Fibroblast of skin of left biceps (primary cell): ENCODE data around the gene MZB1.

Source experiments
- DNase-seq, 2 experiments: peaks; one replicate each; pipeline ENCODE4 v3.0.0-alpha.2; 2013; ENCODE audit warnings: low read depth in 2 of 2

Gene MZB1

DNA sequence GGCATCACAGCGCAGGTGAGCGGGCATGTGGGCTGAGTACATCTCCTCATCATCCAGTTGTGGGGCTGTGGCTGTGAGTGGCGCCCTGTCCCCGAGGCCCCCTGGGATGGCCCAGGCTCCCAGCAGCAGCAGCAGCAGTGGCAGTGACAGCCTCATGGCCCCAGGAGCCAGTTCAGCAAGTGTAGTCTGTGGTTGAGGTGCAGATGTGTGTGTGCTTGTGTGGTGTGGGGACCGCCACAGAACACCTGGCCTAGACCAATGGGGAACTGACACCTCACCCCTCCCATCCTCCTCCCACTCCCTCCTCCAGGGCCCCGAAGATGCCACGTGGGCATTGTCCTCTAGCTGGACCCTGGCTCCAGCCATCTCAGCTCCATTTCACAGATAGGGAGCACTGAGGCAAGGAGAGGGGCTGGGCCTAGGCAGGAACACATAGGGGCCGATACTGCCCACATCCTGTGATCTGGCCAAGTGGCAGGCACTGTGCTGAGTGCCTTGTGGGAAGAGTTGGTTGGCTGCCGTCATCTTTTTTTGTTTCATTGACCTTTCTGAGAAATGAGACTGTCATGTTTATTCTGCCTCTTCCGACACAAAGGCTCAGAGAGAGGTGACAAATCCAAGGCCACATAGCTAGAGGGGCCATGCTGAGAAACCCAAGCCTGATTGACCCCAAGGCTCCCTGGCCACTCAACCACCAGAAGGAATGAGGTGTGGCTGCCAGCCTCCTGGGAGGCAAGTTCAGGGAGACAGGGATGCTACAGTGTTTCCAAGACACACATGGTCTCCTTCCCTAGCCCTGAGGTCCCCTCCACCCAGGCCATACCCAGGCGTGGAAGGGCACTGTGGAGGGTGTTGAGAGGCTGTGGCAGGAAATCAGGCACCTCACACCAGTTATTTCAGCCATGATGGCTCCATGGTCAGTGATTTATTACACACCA lies at the start of gene MZB1:
Gene MZB1 (minus strand): TSS at position 213 of the 938 bp plus-strand sequence. CDS start 57 bp downstream, at position 156.
- no peak for DNase-seq

DNA sequence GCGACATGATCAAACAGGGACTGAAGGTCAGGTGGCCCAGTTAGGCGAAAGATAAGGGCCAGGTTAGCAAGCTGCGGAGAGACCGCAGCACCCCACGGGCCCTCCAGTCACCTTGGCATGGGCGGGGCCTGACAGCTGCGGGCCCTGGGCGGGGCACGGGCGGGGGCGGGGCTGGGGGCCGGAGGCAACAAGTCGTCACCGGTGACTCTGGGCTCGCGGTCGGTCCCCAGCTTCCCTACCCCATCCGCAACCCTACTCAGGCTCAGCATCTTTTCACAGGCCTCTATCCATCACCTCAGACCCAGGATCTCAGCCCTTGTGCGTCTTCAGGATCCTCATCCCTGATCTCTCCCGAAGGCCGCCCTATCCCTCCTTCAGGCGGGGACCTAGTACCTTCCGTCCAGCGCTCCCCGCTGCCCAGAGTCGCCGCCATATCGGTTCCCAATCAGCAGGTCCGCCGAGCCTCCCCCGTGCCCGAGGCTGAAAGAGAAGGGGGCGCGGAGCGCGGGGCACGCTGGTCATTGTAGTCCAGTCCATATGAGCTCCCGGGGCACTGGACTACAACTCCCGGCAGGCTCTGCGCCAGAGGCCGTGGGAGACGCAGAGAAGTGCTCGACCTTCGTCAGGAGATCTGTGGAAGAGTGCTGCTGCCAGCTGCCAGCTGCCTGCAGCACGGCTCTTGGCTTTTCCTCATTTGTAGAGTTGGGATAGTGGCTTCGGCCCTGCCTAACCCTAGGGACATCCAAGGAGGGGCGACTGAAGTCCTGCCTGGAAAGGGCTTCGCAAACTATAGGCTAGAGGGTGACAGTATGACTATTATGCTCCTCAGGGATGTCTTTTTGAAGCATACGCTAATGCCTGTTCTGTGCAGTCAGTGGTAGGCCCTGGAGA lies 49.5 kb upstream of the MZB1 start, which contains the start of gene DNAJC18:
Gene DNAJC18 (minus strand): TSS at position 513 of the 891 bp plus-strand sequence. CDS start 80 bp downstream, at position 433.
- peak; percentile 68 to 73 for DNase-seq

GRCh38 chr5:139438707-139439012 lies 48.9 kb upstream of the MZB1 start:
- DNase-seq: no peak

DNA sequence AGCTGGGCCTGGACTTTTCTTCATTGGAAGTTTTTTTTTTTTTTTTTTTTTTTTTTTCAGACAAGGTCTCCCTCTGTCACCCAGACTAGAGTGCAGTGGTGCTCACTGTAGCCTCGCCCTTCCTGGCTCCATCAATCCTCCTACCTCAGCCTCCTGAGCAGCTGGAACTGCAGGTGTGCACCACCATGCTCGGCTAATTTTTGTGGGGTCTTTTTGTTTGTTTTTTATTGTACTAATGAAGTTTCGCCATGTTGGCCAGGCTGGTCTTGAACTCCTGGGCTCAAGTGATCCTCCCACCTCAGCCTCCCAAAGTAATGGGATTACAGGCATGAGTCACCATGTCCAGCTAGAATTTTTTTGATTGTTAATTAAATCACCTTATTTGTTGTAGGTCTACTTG lies 46.0 kb upstream of the MZB1 start:
- DNase-seq: no peak

GRCh38 chr5:139431706-139432105 lies 42.0 kb upstream of the MZB1 start:
- no peak for DNase-seq

GRCh38 chr5:139430015-139430414 lies 40.3 kb upstream of the MZB1 start:
- DNase-seq: no peak

DNA sequence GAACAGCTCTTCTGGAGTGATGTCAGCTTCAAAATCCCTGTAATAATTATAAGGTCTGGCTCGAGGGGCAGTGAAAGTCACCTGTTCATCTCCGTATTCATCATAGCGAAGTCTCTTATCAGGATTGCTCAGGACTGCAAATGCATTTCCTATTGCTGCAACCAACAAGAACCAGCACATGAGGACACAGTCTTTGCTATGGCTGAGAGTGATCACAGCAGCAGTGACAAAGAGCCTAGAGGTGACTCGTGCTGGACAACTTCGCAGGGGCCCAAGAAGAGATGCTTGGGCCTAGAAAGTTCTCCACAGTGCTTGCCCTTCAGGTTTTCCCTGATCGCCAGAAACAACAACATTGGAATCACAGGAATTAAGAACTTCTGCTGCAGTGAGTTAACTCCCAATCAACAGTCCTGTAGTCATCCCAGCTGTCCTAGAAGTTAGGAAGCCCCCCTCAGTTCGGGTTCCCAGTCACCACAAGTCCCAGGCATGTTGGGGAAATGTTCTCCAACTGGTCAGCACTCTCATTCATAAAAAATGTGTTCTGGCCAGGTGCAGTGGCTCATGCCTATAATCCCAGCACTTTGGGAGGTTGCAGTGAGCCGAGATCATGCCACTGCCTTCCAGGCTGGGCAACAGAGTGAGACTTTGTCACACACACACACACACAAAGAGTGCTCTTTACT lies 36.6 kb upstream of the MZB1 start:
- DNase-seq: no peak

DNA sequence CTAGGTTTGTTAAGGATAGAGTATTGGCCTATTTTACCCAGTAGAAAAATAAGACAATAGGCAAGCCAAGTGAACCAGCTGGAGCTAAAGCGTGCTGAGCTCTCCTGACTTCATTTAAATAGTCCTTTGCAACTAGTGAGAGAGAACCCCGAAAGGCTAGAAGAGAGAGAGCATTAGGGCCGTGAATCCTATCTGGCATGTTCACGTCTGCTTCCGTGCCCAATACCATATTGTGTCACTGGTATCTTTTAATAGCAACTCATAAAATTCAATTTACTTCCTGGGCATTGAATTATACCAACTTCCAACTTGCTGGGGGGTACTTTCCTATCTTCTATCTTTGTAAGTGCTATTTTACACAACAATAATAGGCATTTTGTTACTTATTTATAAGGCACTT lies 35.8 kb upstream of the MZB1 start:
- DNase-seq: no peak

- DNase-seq: peak in 1 of 2 experiments; percentile 40
These were observed 32.7 kb upstream of the MZB1 start for GRCh38 chr5:139422307-139422893.

DNA sequence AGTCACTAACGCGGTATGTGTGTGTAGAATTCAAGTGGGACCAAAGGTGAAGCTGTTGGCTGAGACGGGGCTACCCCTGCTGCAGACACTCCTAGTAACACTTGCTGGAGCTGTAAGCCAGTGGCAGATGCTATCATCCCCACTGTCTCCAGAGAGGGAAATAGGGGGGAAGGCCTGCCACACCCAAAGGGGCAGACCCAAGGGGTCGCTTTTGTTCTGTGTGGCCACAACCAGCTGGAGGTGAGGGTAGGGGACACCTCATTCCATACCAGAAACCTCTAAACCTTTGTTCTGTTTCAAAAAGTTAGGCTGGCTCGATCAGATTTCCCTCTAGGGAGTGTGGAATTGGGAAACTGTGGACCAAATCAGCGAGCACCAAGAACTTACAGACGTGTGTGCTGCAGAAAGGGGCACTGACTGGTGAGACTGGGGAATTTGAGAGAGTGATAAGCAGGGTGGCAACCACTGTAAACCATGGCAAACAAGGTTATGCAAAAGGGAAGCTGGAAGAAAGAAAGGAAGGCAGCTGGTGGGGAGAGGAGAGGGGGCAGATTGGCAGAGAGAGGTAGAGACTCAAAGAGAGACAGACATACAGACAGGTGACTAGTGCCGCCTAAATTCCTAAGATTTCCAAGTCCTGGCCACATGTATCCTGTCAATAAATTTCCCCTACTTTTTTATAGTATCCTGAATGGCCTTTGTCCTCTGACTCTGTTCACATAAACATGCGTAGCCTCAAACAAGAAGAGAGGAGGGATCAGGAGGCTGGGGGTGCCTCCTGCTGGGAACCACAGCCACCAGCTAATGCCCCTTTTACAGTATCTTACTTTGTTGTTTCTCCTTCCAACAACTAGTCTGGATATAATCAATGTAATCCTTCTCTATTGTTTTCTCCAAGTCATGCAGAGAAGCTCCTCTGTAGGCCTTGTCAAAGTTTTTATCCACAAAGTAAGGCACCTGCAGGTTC lies 29.8 kb upstream of the MZB1 start:
- no peak for DNase-seq

DNA sequence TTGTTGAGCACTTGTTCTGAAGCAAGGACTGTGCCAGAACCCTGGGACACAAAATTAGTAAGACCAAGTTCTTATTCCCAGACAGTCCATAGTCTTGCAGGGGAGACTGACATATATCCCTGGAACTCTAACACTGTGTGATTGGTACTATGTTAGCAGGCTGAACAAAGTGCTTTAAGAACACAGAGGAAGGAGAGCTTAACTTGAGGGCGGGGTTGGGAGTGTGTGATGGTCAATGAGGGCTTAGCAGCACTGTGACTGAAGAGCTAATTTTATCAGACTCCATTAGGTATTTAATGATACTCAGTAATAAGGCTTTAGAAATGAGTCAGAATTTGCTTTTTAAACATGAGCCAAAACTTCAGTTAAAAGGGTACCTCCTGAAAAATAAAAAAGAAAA lies 29.1 kb upstream of the MZB1 start:
- DNase-seq: no peak

GRCh38 chr5:139417214-139417613 lies 27.5 kb upstream of the MZB1 start:
- no peak for DNase-seq

DNA sequence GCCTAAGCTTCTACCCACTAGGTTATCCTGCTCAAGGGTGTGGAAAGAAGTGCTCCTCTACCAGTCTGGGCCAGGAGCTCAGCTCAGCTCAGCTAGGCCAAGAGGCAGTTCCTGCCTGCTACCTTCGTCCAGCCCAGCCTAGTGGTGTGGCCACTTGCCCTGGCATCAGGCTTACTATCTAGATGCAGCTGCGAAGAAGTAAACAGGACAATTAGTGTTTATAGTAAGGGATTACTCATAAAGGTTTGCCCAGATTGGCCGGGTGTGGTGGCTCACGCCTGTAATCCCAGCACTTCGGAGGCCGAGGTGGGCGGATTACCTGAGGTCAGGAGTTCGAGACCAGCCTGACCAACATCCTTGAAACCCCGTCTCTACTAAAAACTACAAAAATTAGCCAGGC lies 26.9 kb upstream of the MZB1 start:
- DNase-seq: no peak

DNA sequence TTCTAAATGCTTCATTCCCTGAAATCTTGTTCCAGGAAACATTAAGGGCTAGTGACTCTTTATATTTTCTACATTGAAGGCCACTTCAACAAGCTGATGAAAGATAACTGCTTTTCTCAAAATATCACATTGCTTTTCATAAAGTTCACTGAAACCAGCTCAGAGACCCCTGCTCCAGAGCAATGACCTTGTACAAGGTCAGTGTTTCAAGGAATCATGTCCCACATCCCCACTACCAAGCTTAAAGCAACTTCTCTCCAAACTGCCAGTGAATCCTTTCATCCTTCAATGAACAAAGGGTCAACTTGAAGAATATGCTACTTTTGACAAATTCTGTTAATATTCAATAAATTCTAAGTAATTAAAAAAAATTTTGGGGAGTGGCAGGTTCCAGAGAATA lies 26.2 kb upstream of the MZB1 start:
- no peak for DNase-seq

- no peak for DNase-seq
These were observed 25.6 kb upstream of the MZB1 start for GRCh38 chr5:139415221-139415861.

DNA sequence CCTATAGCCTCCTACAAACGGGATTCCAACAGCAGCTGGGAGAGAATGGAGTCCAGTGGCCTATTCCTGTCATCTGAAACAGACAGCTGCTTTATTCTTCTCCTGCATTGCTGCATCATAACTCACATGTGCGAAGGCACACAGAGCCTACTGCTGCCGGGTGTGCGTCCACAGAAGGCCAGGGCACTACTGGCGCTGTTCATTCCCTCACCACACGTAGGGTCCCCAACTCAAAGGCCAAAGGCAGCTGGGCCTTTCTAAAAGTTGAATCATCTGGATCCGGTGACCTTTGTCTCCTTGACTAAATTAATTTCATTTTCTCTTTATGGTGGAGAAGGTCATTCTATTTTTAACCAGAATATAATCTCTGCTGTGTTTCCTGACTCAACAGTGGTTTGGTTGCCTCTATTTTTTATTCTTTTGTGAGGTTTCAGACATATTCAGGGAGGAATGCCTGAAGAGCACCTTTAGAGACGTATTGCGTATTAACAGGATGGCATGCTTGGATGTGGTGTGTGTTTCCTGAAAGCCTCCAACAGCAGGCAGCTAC lies 24.9 kb upstream of the MZB1 start:
- no peak for DNase-seq

DNA sequence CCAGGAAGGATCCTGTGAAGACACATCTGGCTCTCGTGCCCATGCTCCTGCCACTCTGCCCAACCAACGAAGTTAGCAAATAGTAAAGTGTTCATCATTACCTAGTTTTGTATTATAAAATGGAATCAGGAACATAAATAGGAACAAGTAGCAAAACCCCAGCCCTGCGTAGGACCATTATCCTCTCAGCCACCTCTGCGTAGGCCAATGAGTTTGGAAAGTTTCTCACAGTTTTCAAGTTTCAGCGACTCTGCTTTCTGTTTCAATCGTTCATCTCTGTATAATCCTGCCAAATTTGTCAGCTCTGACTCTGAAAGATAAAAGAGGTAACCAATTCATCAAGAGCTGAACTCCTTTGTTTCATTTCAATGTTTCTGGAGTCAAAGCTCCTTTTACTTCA lies 24.2 kb upstream of the MZB1 start:
- DNase-seq: no peak

DNA sequence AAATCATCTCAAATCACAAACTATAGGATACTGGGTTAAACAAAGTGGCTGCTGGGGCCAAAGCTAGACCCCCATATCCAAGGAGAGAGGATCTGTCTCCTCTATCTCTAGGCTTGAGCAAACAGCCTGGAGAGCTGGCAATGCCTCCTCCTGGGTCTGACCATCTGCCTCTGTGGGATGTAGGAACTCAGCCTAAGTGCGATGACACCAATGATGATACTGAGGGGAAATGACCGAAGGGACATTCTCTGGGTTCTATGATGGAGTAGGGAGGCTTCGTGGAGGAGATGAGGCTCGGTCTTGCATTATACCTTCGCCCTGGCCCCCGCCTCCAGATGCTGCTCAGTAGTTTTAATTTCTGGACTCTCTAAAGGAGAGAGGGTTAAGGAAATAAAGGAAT lies 23.4 kb upstream of the MZB1 start:
- no peak for DNase-seq

- DNase-seq: no peak
These were observed 21.5 kb upstream of the MZB1 start for GRCh38 chr5:139410993-139411828.
